GM06990 (cell line): ENCODE results near the gene NT5DC4.

ENCODE experiments used
- DNase-seq: peaks from one replicate; pipeline ENCODE4 v3.0.0-alpha.2; 2011; ENCODE audit not compliant: insufficient read length; ENCODE audit errors: extremely low read depth
- H3K27me3 ChIP-seq: replicated peaks from 2 replicates; pipeline ENCODE4 v1.6.0; 2011; ENCODE audit warnings: low read length; ENCODE audit not compliant: control insufficient read depth, insufficient read depth
- H3K36me3 ChIP-seq: 2 replicates; pipeline ENCODE4 v1.5.1; 2011; ENCODE audit warnings: low read length; ENCODE audit not compliant: control insufficient read depth, insufficient read depth
- H3K4me3 ChIP-seq: replicated peaks from 2 replicates; pipeline ENCODE4 v1.5.1; 2011; ENCODE audit warnings: low read depth, mild to moderate bottlenecking, control low read depth, low read length
- TF ChIP-seq, protein P1 (sequence below): IDR thresholded peaks from 2 replicates; pipeline ENCODE4 v1.5.1; 2011; ENCODE audit warnings: low read length, control low read depth, mild to moderate bottlenecking, inconsistent platforms; ENCODE audit not compliant: insufficient read depth, poor library complexity, severe bottlenecking

Gene NT5DC4

DNA sequence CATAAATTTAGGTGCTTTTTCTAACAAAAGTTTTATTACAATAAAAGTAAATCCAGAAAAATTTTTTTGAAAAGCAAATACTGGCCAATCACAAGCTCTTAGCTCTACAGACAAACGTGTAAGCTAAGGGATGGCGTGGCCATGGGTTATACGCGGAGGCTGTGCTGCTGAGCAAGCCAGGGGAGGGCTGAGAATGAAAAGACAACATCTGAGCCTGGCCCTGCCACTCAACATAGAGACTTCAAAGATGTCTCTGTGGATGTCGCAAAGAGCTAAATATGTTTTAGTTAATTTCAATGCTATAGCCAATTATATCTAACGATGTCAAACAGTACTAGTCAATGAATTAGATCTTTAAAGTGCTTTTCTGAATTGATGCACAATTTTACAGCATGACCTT lies 33.3 kb upstream of the NT5DC4 start:
- Histone ChIP-seq H3K36me3 (no peaks in the 10 kb centered on the region), H3K4me3 (no peak overlapping the region), H3K27me3 (no peaks in the 10 kb centered on the region)
- TF ChIP-seq, protein P1, sequence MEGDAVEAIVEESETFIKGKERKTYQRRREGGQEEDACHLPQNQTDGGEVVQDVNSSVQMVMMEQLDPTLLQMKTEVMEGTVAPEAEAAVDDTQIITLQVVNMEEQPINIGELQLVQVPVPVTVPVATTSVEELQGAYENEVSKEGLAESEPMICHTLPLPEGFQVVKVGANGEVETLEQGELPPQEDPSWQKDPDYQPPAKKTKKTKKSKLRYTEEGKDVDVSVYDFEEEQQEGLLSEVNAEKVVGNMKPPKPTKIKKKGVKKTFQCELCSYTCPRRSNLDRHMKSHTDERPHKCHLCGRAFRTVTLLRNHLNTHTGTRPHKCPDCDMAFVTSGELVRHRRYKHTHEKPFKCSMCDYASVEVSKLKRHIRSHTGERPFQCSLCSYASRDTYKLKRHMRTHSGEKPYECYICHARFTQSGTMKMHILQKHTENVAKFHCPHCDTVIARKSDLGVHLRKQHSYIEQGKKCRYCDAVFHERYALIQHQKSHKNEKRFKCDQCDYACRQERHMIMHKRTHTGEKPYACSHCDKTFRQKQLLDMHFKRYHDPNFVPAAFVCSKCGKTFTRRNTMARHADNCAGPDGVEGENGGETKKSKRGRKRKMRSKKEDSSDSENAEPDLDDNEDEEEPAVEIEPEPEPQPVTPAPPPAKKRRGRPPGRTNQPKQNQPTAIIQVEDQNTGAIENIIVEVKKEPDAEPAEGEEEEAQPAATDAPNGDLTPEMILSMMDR: no peak
- DNase-seq: no peak

GRCh38 chr2:112688086-112688880 lies 32.5 kb upstream of the NT5DC4 start:
- no peak overlapping the region for H3K4me3 ChIP-seq
- DNase-seq: no peak
- H3K36me3 ChIP-seq: no peaks in the 10 kb centered on the region
- H3K27me3 ChIP-seq: no peaks in the 10 kb centered on the region
- TF ChIP-seq, protein P1: no peak

- DNase-seq: peak; percentile 58
- TF ChIP-seq, protein P1: peak; percentile 59
- no peaks in the 10 kb centered on the region for H3K36me3 ChIP-seq
- no peak overlapping the region for H3K4me3 ChIP-seq
- H3K27me3 ChIP-seq: no peaks in the 10 kb centered on the region
Measured at GRCh38 chr2:112690853-112691401, 29.9 kb upstream of the NT5DC4 start.

DNA sequence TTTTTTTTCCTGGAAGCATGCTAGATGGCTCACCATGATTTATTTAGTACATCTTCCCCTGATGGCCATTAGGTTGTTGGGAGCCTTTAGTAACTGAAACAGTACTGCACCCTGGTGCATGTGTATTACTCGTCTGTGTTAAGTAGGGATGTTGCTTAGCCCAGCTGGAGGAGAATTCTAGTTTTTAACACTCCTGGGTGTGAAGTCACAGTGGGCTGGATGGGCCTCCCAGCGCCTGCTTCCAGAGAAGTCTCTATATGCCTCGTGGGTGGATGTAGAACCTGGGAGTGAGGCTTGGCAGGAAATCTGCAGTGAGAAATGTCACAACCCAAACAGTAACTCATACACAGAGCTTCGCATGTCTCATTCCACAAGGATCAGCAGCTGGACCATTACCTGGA lies 28.9 kb upstream of the NT5DC4 start:
- TF ChIP-seq, protein P1: no peak
- Histone ChIP-seq H3K27me3 (no peaks in the 10 kb centered on the region), H3K36me3 (no peaks in the 10 kb centered on the region), H3K4me3 (no peak overlapping the region)
- DNase-seq: no peak

- DNase-seq: peak; percentile 62
- Histone ChIP-seq H3K36me3 (no peaks in the 10 kb centered on the region), H3K4me3 (no peak overlapping the region), H3K27me3 (no peaks in the 10 kb centered on the region)
- TF ChIP-seq, protein P1: no peak
Measured at GRCh38 chr2:112692495-112692911, 28.3 kb upstream of the NT5DC4 start.
